GM12878 (cell line): Measurements from ENCODE around the gene NTRK3. TPM values are rescaled to one million over a fixed set of nuclear protein-coding genes. Genes with fewer than 3 reads are reported as not detected.

Source experiments
- ATAC-seq: fragments of 200-7000 bp; cut with Tn5 transposase; 3 replicates; pipeline ENCODE4 v1.9.1; 2020; ENCODE audit warnings: mild to moderate bottlenecking, moderate library complexity
- BruUV-seq: library from RNA; stranded (reverse); fragments of 400-500 nt; replicated peaks from 2 replicates; lab custom pipeline; 2021; lab: Mats Ljungman, UMichigan
- CTCF ChIA-PET: fragments of 300-600 bp; sonication (Branson Sonifier 250); formaldehyde crosslinking; extraction: SDS; loops from one replicate; lab custom pipeline; 2021; ENCODE audit warnings: inconsistent platforms; lab: Yijun Ruan, JAX
- POLR2A ChIA-PET: fragments of 350-600 bp; formaldehyde crosslinking; extraction: SDS; loops from one replicate; lab custom pipeline; 2021; ENCODE audit warnings: inconsistent platforms; lab: Charles Lee
- RAD21 ChIA-PET: fragments of 300-600 bp; sonication (Branson Sonifier 250); formaldehyde crosslinking; loops from one replicate; lab custom pipeline; 2023; ENCODE audit warnings: antibody characterized with exemption; ENCODE audit not compliant: unreplicated experiment; lab: Charles Lee
- SMC1A ChIA-PET: fragments of 300-600 bp; sonication (Branson Sonifier 250); formaldehyde crosslinking; loops from one replicate; lab custom pipeline; 2023; ENCODE audit not compliant: unreplicated experiment, uncharacterized antibody; lab: Charles Lee
- DNase-seq: peaks from one replicate; pipeline ENCODE4 v3.0.0-alpha.2; 2011; ENCODE audit warnings: low read depth, low spot score
- FAIRE-seq: peaks from 3 replicates; lab custom pipeline; 2011; peaks lifted over from hg19 to GRCh38; lab: Jason Lieb, UNC
- H2AFZ ChIP-seq: 2 replicates; pipeline ENCODE4 v1.6.0; 2011; ENCODE audit warnings: low read depth, low read length, control low read depth; ENCODE audit not compliant: control insufficient read depth
- H3K27ac ChIP-seq: 2 replicates; pipeline ENCODE4 v1.5.1; 2011; ENCODE audit warnings: control low read depth; ENCODE audit not compliant: control insufficient read depth, insufficient read depth
- H3K27me3 ChIP-seq, 2 experiments: replicated peaks in 1 of 2; 2 replicates each; pipeline versions ENCODE4 v1.6.0 to v1.6.1; 2011; ENCODE audit warnings: low read length in 1 of 2; ENCODE audit not compliant: control insufficient read depth in 2 of 2, insufficient read depth in 2 of 2
- H3K36me3 ChIP-seq, 2 experiments: 2 replicates each; pipeline ENCODE4 v1.5.1; 2011; ENCODE audit warnings: low read length in 1 of 2; ENCODE audit not compliant: control insufficient read depth in 2 of 2, insufficient read depth in 2 of 2
- H3K4me1 ChIP-seq: 2 replicates; pipeline ENCODE4 v1.6.1; 2011; ENCODE audit warnings: mild to moderate bottlenecking, low read length, moderate library complexity, mixed read lengths; ENCODE audit not compliant: control insufficient read depth, insufficient read depth
- H3K4me2 ChIP-seq: 2 replicates; pipeline ENCODE4 v1.6.0; 2011; ENCODE audit warnings: control low read depth; ENCODE audit not compliant: control insufficient read depth, insufficient read depth
- H3K4me3 ChIP-seq: fragments of 200-600 bp; sonication (generic); 2 replicates; pipeline ENCODE4 v1.5.1; 2016
- H3K79me2 ChIP-seq: 2 replicates; pipeline ENCODE4 v1.6.0; 2011; ENCODE audit warnings: low read length; ENCODE audit not compliant: control insufficient read depth, insufficient read depth
- H3K9ac ChIP-seq: 2 replicates; pipeline ENCODE4 v1.8.0; 2011; ENCODE audit warnings: low read length, control low read depth, mixed read lengths; ENCODE audit not compliant: control insufficient read depth, insufficient read depth
- H3K9me3 ChIP-seq: replicated peaks from 3 replicates; pipeline ENCODE4 v1.5.1; 2011; ENCODE audit warnings: mild to moderate bottlenecking, low read length; ENCODE audit not compliant: control insufficient read depth, insufficient read depth
- H4K20me1 ChIP-seq: 2 replicates; pipeline ENCODE4 v1.6.0; 2011; ENCODE audit not compliant: control insufficient read depth, insufficient read depth
- EZH2 ChIP-seq: IDR thresholded peaks from 2 replicates; pipeline ENCODE4 v1.6.1; 2012; ENCODE audit warnings: low read depth, mild to moderate bottlenecking, control low read depth, inconsistent platforms, low read length, borderline replicate concordance; ENCODE audit not compliant: control insufficient read depth
- GABPA ChIP-seq: IDR thresholded peaks from 2 replicates; pipeline ENCODE4 v1.6.1; 2014; ENCODE audit warnings: antibody characterized with exemption, low read depth, mild to moderate bottlenecking, inconsistent platforms
- HSF1 ChIP-seq: fragments of 150-350 bp; IDR thresholded peaks from 2 replicates; pipeline ENCODE4 v1.6.1; 2014; ENCODE audit warnings: mild to moderate bottlenecking, low read depth, low read length
- MXI1 ChIP-seq: fragments of 150-350 bp; IDR thresholded peaks from 2 replicates; pipeline ENCODE4 v1.6.1; 2011; ENCODE audit warnings: low read depth, mild to moderate bottlenecking, inconsistent platforms, low read length, improper control_type of control experiment
- NR2C2 ChIP-seq: IDR thresholded peaks from 2 replicates; pipeline ENCODE4 v1.6.1; 2011; ENCODE audit warnings: borderline replicate concordance, low read depth; ENCODE audit not compliant: control insufficient read depth, insufficient read length
- POU2F2 ChIP-seq: IDR thresholded peaks from 3 replicates; pipeline ENCODE4 v1.6.1; 2011; ENCODE audit warnings: low read depth, mild to moderate bottlenecking, low read length, borderline replicate concordance
- SREBF2 ChIP-seq: IDR thresholded peaks from 2 replicates; pipeline ENCODE4 v1.6.1; 2012; ENCODE audit warnings: mild to moderate bottlenecking, low read length
- WGBS: methylation state at CpG from one replicate; pipeline ENCODE4 v1.1.6; 2016; ENCODE audit warnings: low lambda C conversion rate; ENCODE audit not compliant: insufficient replicate concordance, insufficient coverage; ENCODE audit errors: missing lambda C conversion rate; 5-methylcytosine and 5-hydroxymethylcytosine counted together
- in situ Hi-C: fragments of 300-500 bp; cut with MboI; formaldehyde crosslinking; loops from 9 replicates; pipeline ENCODE4 v1.14.3; 2018; ENCODE audit warnings: mixed read lengths
- intact Hi-C: fragments of 100-400 bp; cut with micrococcal nuclease; formaldehyde crosslinking; loops from one replicate; pipeline ENCODE4 v1.14.2; 2022; ENCODE audit not compliant: unreplicated experiment
- polyA plus RNA-seq, 11 experiments: library from polyadenylated mRNA; depleted of rRNA in 4 of 11; unstranded in 6 of 11; stranded (reverse) in 5 of 11; fragments of >200 nt; fragmentation: Nextera tagmentation in 4 of 11; fragmentation: Illumina TruSeq in 1 of 11; extraction: Ambion mirVana in 4 of 11; extraction: Trizol in 1 of 11; gene quantifications; 1 replicate in 1 of 11; 2 replicates in 10 of 11; pipeline versions ENCODE4 v1.2.1 to v1.2.3, GENCODE V29; 2011 to 2016; ENCODE audit warnings: inconsistent platforms in 2 of 11, missing spikeins in 2 of 11, low read depth in 1 of 11
- total RNA-seq, 4 experiments: library from RNA; depleted of rRNA in 3 of 4; stranded (reverse); fragments of >200 nt in 3 of 4; fragmentation: Illumina TruSeq in 1 of 4; extraction: Trizol in 1 of 4; gene quantifications; 2 replicates each; pipeline versions ENCODE4 v1.2.1 to v1.2.3, GENCODE V29; 2013 to 2021

NTRK3 gene
- total and polyA plus RNA-seq, 10 of the 15 experiments (the other 5 are each of a cell fraction or from before 2014, with no cell fraction given) = not detected

- TF ChIP-seq HSF1 = no peak
Observed at GRCh38 chr15:88080616-88081015, 175.9 kb downstream of the NTRK3 start (continued).

GRCh38 chr15:88077296-88078020 is 179.1 kb downstream of the NTRK3 start:
- H4K20me1 ChIP-seq = no peaks in the 10 kb centered on the region; the same call in 1 of the 2 replicates
- TF ChIP-seq POU2F2 (no peak), SREBF2 (no peak), GABPA (no peak), EZH2 (no peak), NR2C2 (no peak), MXI1 (no peak)
- intact Hi-C loops = no loop called here
- no peak overlapping the region for H3K4me3 ChIP-seq
- no peaks in the 10 kb centered on the region for H3K79me2 ChIP-seq
- CTCF ChIA-PET = interaction anchor here (0.6 kb wide), 1 partner anchor 87 kb away, joined by 4 read pairs; no protein-coding TSS in a partner anchor
- H3K9me3 ChIP-seq = no peaks in the 10 kb centered on the region
- H3K27ac ChIP-seq = no peak overlapping the region
- no peak for ATAC-seq
- no peak for DNase-seq
- WGBS = 25% methylated on average over 12 of the region's 12 CpGs
- no peak overlapping the region for H3K9ac ChIP-seq
- BruUV-seq = no TSS peak
- in situ Hi-C loops = no loop called here
- no peak overlapping the region for H2AFZ ChIP-seq
- no peaks in the 10 kb centered on the region for H3K4me1 ChIP-seq
- no peak overlapping the region for H3K4me2 ChIP-seq
- H3K27me3 ChIP-seq = no peaks in the 10 kb centered on the region
- POLR2A ChIA-PET = no interaction called here
- RAD21 ChIA-PET = no interaction called here
- SMC1A ChIA-PET = no interaction called here
- no peaks in the 10 kb centered on the region for H3K36me3 ChIP-seq
- FAIRE-seq = no peak
